Fibroblast of skin of left quadriceps (primary cell): Measurements from ENCODE around the gene MYL6.
"Not testable (repeated sequence)": the region's sequence is repeated elsewhere in the genome, so short reads cannot be mapped to it uniquely, and the experiment has no call there.

ENCODE experiments used
- DNase-seq, 2 experiments: peaks; one replicate each; pipeline ENCODE4 v3.0.0-alpha.2; 2013; ENCODE audit warnings: low read depth in 2 of 2

MYL6 gene

GRCh38 chr12:56158029-56158925 lies at the start of gene MYL6:
TSS of gene MYL6 (plus strand) at chr12:56158359. CDS start at chr12:56158402, 43 bp downstream.
- DNase-seq = peak; percentile 95

GRCh38 chr12:56110571-56110970 lies 47.6 kb upstream of the MYL6 start:
- DNase-seq = no peak

- no peak for DNase-seq
Measured at GRCh38 chr12:56114084-56114483, 44.1 kb upstream of the MYL6 start.

- no peak for DNase-seq
Measured at GRCh38 chr12:56115329-56115728, 42.8 kb upstream of the MYL6 start.

- peak; percentile 89 to 90 for DNase-seq
Measured at GRCh38 chr12:56116267-56117081, 41.7 kb upstream of the MYL6 start, which contains the start of gene RPL41. TSS of gene RPL41 (plus strand) at chr12:56116633.

- not testable (repeated sequence) for DNase-seq
Measured at GRCh38 chr12:56117082-56117706, 41.0 kb upstream of the MYL6 start.

GRCh38 chr12:56117778-56118687 lies 40.1 kb upstream of the MYL6 start, which contains the start of gene ZC3H10:
TSS of gene ZC3H10 (plus strand) at chr12:56118266. CDS start at chr12:56120563, 2,297 bp downstream.
- peak; percentile 98 for DNase-seq

GRCh38 chr12:56118688-56119357 lies 39.3 kb upstream of the MYL6 start:
- DNase-seq = no peak

- peak; percentile 81 to 83 for DNase-seq
Measured at GRCh38 chr12:56119361-56119796, 38.8 kb upstream of the MYL6 start.

GRCh38 chr12:56120158-56120846 lies 37.9 kb upstream of the MYL6 start:
- DNase-seq = no peak

- no peak for DNase-seq
Measured at GRCh38 chr12:56121204-56121870, 36.8 kb upstream of the MYL6 start.

GRCh38 chr12:56122637-56123036 lies 35.5 kb upstream of the MYL6 start:
- no peak for DNase-seq

- no peak for DNase-seq
Measured at GRCh38 chr12:56124133-56124532, 34.0 kb upstream of the MYL6 start.

GRCh38 chr12:56126732-56127239 lies 31.4 kb upstream of the MYL6 start:
- DNase-seq = no peak

GRCh38 chr12:56127485-56127887 lies 30.7 kb upstream of the MYL6 start:
- no peak for DNase-seq

GRCh38 chr12:56127888-56128669 lies 30.1 kb upstream of the MYL6 start, which contains the start of gene ESYT1:
TSS of gene ESYT1 (plus strand) at chr12:56128267. CDS start at chr12:56128320, 53 bp downstream.
- peak; percentile 100 for DNase-seq

GRCh38 chr12:56128670-56129205 lies 29.4 kb upstream of the MYL6 start:
- no peak for DNase-seq
